Neural progenitor cell (in vitro differentiated cells): ENCODE results near the gene C3orf33. TPM values are rescaled to one million over a fixed set of nuclear protein-coding genes. Genes with fewer than 3 reads are reported as not detected.
A peak's percentile ranks its signal among the peaks of the same experiment; 100 is the strongest.

Source experiments
- DNase-seq: peaks from one replicate; pipeline ENCODE4 v3.0.0-alpha.2; 2016; ENCODE audit warnings: low spot score
- H2AFZ ChIP-seq: fragments of 200-600 bp; sonication (generic); replicated peaks from 2 replicates; pipeline ENCODE4 v1.6.1; 2016; ENCODE audit warnings: antibody characterized with exemption
- H3F3A ChIP-seq: fragments of 200-600 bp; sonication (generic); 2 replicates; pipeline ENCODE4 v1.6.1; 2016; ENCODE audit warnings: antibody characterized with exemption, low read depth
- H3K27ac ChIP-seq: fragments of 200-600 bp; sonication (generic); 2 replicates; pipeline ENCODE4 v1.5.1; 2016; ENCODE audit warnings: mild to moderate bottlenecking
- H3K27me3 ChIP-seq: fragments of 200-600 bp; sonication (generic); 2 replicates; pipeline ENCODE4 v1.6.1; 2016; ENCODE audit warnings: mild to moderate bottlenecking, moderate library complexity
- H3K36me3 ChIP-seq: fragments of 200-600 bp; sonication (generic); 2 replicates; pipeline ENCODE4 v1.5.1; 2016
- H3K4me1 ChIP-seq: fragments of 200-600 bp; sonication (generic); 2 replicates; pipeline ENCODE4 v1.6.1; 2016; ENCODE audit warnings: mixed run types
- H3K4me2 ChIP-seq: fragments of 200-600 bp; sonication (generic); 2 replicates; pipeline ENCODE4 v1.6.1; 2016
- H3K4me3 ChIP-seq: fragments of 200-600 bp; sonication (generic); 2 replicates; pipeline ENCODE4 v1.5.1; 2016
- H3K79me2 ChIP-seq: fragments of 200-600 bp; sonication (generic); 2 replicates; pipeline ENCODE4 v1.6.1; 2016; ENCODE audit warnings: low read depth
- H3K9ac ChIP-seq: fragments of 200-600 bp; sonication (generic); 2 replicates; pipeline ENCODE4 v1.6.1; 2016
- H3K9me3 ChIP-seq: fragments of 200-600 bp; sonication (generic); 2 replicates; pipeline ENCODE4 v1.5.1; 2016; ENCODE audit warnings: low read depth
- H4K20me1 ChIP-seq: fragments of 200-600 bp; sonication (generic); 2 replicates; pipeline ENCODE4 v1.6.1; 2016; ENCODE audit warnings: low read depth
- H3K27ac Mint-ChIP-seq: 3 replicates; pipeline ENCODE4 v1.8.0; 2021; ENCODE audit warnings: mixed read lengths
- H3K27me3 Mint-ChIP-seq: 2 replicates; pipeline ENCODE4 v1.8.0; 2022; ENCODE audit warnings: low read depth, mild to moderate bottlenecking, inconsistent platforms, moderate library complexity, mixed read lengths; ENCODE audit not compliant: insufficient read depth
- H3K36me3 Mint-ChIP-seq: 3 replicates; pipeline ENCODE4 v1.8.0; 2021; ENCODE audit warnings: mixed read lengths
- H3K4me1 Mint-ChIP-seq: 3 replicates; pipeline ENCODE4 v1.8.0; 2021; ENCODE audit warnings: mixed read lengths
- H3K4me3 Mint-ChIP-seq: 3 replicates; pipeline ENCODE4 v1.8.0; 2021; ENCODE audit warnings: mild to moderate bottlenecking, moderate library complexity, mixed read lengths
- H3K9me3 Mint-ChIP-seq: 3 replicates; pipeline ENCODE4 v1.8.0; 2020; ENCODE audit warnings: mixed read lengths
- CTCF ChIP-seq: fragments of 200-600 bp; sonication (generic); IDR thresholded peaks from 2 replicates; pipeline ENCODE4 v1.5.1; 2017; ENCODE audit warnings: antibody characterized with exemption, mild to moderate bottlenecking
- EZH2 ChIP-seq: fragments of 200-600 bp; sonication (generic); IDR thresholded peaks from 2 replicates; pipeline ENCODE4 v1.6.1; 2017; ENCODE audit warnings: antibody characterized with exemption, mild to moderate bottlenecking, moderate library complexity
- EZH2phosphoT487 ChIP-seq: fragments of 200-600 bp; sonication (generic); IDR thresholded peaks from 2 replicates; pipeline ENCODE4 v1.6.1; 2017; ENCODE audit warnings: antibody characterized with exemption
- total RNA-seq: library from RNA; depleted of rRNA; stranded (reverse); fragments of >200 nt; gene quantifications from 2 replicates; pipeline ENCODE4 v1.2.3, GENCODE V29; 2015; ENCODE audit warnings: low replicate concordance

C3orf33 gene
- total RNA-seq, 1 donor from 2014 or later: 13.5 TPM

- Histone ChIP-seq H3K4me3 (no peak overlapping the region), H3K9me3 (no peaks in the 10 kb centered on the region), H3K27me3 (no peaks in the 10 kb centered on the region), H3K79me2 (no peaks in the 10 kb centered on the region), H2AFZ (no peak overlapping the region), H3K9ac (no peak overlapping the region), H3K4me2 (no peak overlapping the region), H3K4me1 (peaks cover 4% of the 10 kb centered on the region), H3F3A (no peaks in the 10 kb centered on the region), H3K36me3 (peaks cover 3% of the 10 kb centered on the region), H4K20me1 (no peaks in the 10 kb centered on the region), H3K27ac (no peak overlapping the region)
- Mint-ChIP-seq H3K4me1 (peaks cover 2% of the 10 kb centered on the region), H3K36me3 (peaks cover 40% of the 10 kb centered on the region), H3K27me3 (no peaks in the 10 kb centered on the region), H3K27ac (no peak overlapping the region), H3K4me3 (no peak overlapping the region), H3K9me3 (peaks cover 26% of the 10 kb centered on the region)
- no peak for DNase-seq
- TF ChIP-seq EZH2: no peak
- no peak for TF ChIP-seq EZH2phosphoT487
- no peak for TF ChIP-seq CTCF
Observed at GRCh38 chr3:155791190-155791589, 14.9 kb downstream of the C3orf33 start.

- TF ChIP-seq EZH2phosphoT487 (no peak), EZH2 (no peak), CTCF (no peak)
- Histone ChIP-seq H3K27me3 (no peaks in the 10 kb centered on the region), H3K79me2 (no peaks in the 10 kb centered on the region), H3K9me3 (no peaks in the 10 kb centered on the region), H3F3A (no peaks in the 10 kb centered on the region), H3K4me3 (no peak overlapping the region), H2AFZ (no peak overlapping the region), H3K27ac (no peak overlapping the region), H3K4me1 (peaks cover 4% of the 10 kb centered on the region), H4K20me1 (no peaks in the 10 kb centered on the region), H3K4me2 (no peak overlapping the region), H3K9ac (no peak overlapping the region), H3K36me3 (no peaks in the 10 kb centered on the region)
- Mint-ChIP-seq H3K4me1 (peaks cover 2% of the 10 kb centered on the region), H3K27ac (peak overlapping the region; percentile 28), H3K4me3 (no peak overlapping the region), H3K9me3 (peaks cover 26% of the 10 kb centered on the region), H3K36me3 (peaks cover 39% of the 10 kb centered on the region), H3K27me3 (no peaks in the 10 kb centered on the region)
- DNase-seq: no peak
Observed at GRCh38 chr3:155790272-155790925, 15.7 kb downstream of the C3orf33 start.

- TF ChIP-seq EZH2 (no peak), EZH2phosphoT487 (no peak)
- no peaks in the 10 kb centered on the region for H3K79me2 ChIP-seq
- H3K27me3 Mint-ChIP-seq: peaks cover 2% of the 10 kb centered on the region
- H3K36me3 ChIP-seq: no peaks in the 10 kb centered on the region
- H3K4me3 Mint-ChIP-seq: no peak overlapping the region
- H3K36me3 Mint-ChIP-seq: peaks cover 25% of the 10 kb centered on the region
- H3K4me2 ChIP-seq: no peak overlapping the region
- no peak overlapping the region for H2AFZ ChIP-seq
- H3K27ac ChIP-seq: no peak overlapping the region
- H3K9me3 ChIP-seq: no peaks in the 10 kb centered on the region
- no peaks in the 10 kb centered on the region for H4K20me1 ChIP-seq
- no peak overlapping the region for H3K4me3 ChIP-seq
- H3K9ac ChIP-seq: no peak overlapping the region
- H3K4me1 ChIP-seq: peaks cover 4% of the 10 kb centered on the region
- no peaks in the 10 kb centered on the region for H3K27me3 ChIP-seq
- DNase-seq: no peak
- no peaks in the 10 kb centered on the region for H3F3A ChIP-seq
- peaks cover 2% of the 10 kb centered on the region for H3K4me1 Mint-ChIP-seq
- H3K27ac Mint-ChIP-seq: no peak overlapping the region
- peaks cover 19% of the 10 kb centered on the region for H3K9me3 Mint-ChIP-seq
Observed at GRCh38 chr3:155785662-155786295, 20.3 kb downstream of the C3orf33 start.

DNA sequence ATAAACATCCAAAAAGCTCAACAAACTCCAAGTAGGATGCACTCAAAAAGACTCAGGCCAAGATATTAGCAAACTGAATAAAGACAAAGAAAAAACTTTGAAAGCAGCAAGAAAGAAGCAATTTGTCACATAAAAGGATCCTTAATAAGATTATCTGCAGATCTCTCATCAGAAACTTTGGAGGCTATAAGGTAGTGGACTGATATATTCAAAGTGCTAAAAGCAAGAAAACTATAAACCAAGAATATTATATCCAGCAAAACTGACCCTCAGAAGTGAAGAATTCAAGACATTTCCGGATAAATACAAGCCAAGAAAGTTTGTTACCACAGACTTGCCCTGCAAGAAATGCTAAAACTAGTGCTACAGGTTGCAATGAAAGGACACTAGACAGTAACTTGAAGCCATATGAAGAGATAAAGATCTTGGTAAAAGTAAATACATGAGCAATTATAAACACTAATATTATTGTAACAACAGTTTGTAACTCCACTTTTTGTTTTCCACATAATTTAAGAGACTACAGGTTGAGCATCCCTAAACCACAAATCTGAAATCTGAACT, 23.6 kb downstream of the C3orf33 start:
- Mint-ChIP-seq H3K27me3 (peaks cover 2% of the 10 kb centered on the region), H3K9me3 (peaks cover 11% of the 10 kb centered on the region), H3K36me3 (peaks cover 17% of the 10 kb centered on the region)

More for the DNA sequence above, 23.6 kb downstream of the C3orf33 start:
- DNase-seq: no peak
- H3K9me3 ChIP-seq: no peaks in the 10 kb centered on the region
- no peak overlapping the region for H3K27ac ChIP-seq
- no peak for TF ChIP-seq EZH2
- no peak for TF ChIP-seq EZH2phosphoT487
- no peak for TF ChIP-seq CTCF
- no peak overlapping the region for H3K4me3 ChIP-seq
- H3K36me3 ChIP-seq: no peaks in the 10 kb centered on the region
- no peaks in the 10 kb centered on the region for H4K20me1 ChIP-seq
- H3K4me1 ChIP-seq: no peaks in the 10 kb centered on the region
- no peaks in the 10 kb centered on the region for H3K79me2 ChIP-seq
- Mint-ChIP-seq H3K4me3 (no peak overlapping the region), H3K27ac (no peak overlapping the region), H3K4me1 (no peaks in the 10 kb centered on the region)
- no peak overlapping the region for H3K4me2 ChIP-seq
- H3K27me3 ChIP-seq: no peaks in the 10 kb centered on the region
- H3F3A ChIP-seq: peaks cover 2% of the 10 kb centered on the region
- no peak overlapping the region for H3K9ac ChIP-seq
- H2AFZ ChIP-seq: no peak overlapping the region
